HepG2 (cell line): Measurements from ENCODE around the gene GPATCH4. TPM values are rescaled to one million over a fixed set of nuclear protein-coding genes. Genes with fewer than 3 reads are reported as not detected.

Experiments used
- AGO1 ChIP-seq: fragments of 200-400 bp; formaldehyde crosslinking; IDR thresholded peaks from 2 replicates; pipeline ENCODE4 v1.6.1; 2017; ENCODE audit warnings: mild to moderate bottlenecking, low read depth, low read length, moderate library complexity; ENCODE audit not compliant: poor library complexity, severe bottlenecking
- HNRNPLL ChIP-seq: fragments of 200-400 bp; formaldehyde crosslinking; IDR thresholded peaks from 2 replicates; pipeline ENCODE4 v1.6.1; 2017; ENCODE audit warnings: mild to moderate bottlenecking, low read depth, low read length; ENCODE audit not compliant: poor library complexity, severe bottlenecking
- IRF1 ChIP-seq: sonication (generic); formaldehyde crosslinking; IDR thresholded peaks from 2 replicates; pipeline ENCODE4 v1.4.0; 2020; ENCODE audit warnings: low read depth, mild to moderate bottlenecking, missing genetic modification reagents
- JARID2 ChIP-seq: sonication (generic); formaldehyde crosslinking; IDR thresholded peaks from 2 replicates; pipeline ENCODE4 v1.8.1; 2023; ENCODE audit warnings: missing genetic modification reagents, inconsistent platforms; ENCODE audit not compliant: insufficient replicate concordance
- PAF1 ChIP-seq: IDR thresholded peaks from 2 replicates; pipeline ENCODE4 v1.6.1; 2016; ENCODE audit warnings: missing genetic modification reagents, missing compliant biosample characterization
- PHF20 ChIP-seq: sonication (generic); formaldehyde crosslinking; IDR thresholded peaks from 2 replicates; pipeline ENCODE4 v1.5.0; 2020; ENCODE audit warnings: mild to moderate bottlenecking, missing genetic modification reagents
- SAP130 ChIP-seq: IDR thresholded peaks from 2 replicates; pipeline ENCODE4 v1.6.1; 2016; ENCODE audit warnings: low read depth
- STAG1 ChIP-seq: sonication (generic); formaldehyde crosslinking; IDR thresholded peaks from 2 replicates; pipeline ENCODE4 v1.4.0; 2020; ENCODE audit warnings: missing genetic modification reagents
- ZBTB10 ChIP-seq: sonication (generic); formaldehyde crosslinking; IDR thresholded peaks from 2 replicates; pipeline ENCODE4 v1.4.0; 2020; ENCODE audit warnings: missing genetic modification reagents, borderline replicate concordance
- ZMYM2 ChIP-seq: sonication (generic); formaldehyde crosslinking; IDR thresholded peaks from 2 replicates; pipeline ENCODE4 v1.8.0; 2022; ENCODE audit warnings: mild to moderate bottlenecking, missing genetic modification reagents
- ZNF124 ChIP-seq: sonication (generic); formaldehyde crosslinking; IDR thresholded peaks from 2 replicates; pipeline ENCODE4 v1.4.0; 2020; ENCODE audit warnings: missing genetic modification reagents
- ZNF598 ChIP-seq: sonication (generic); formaldehyde crosslinking; IDR thresholded peaks from 2 replicates; pipeline ENCODE4 v1.5.1; 2020; ENCODE audit warnings: mild to moderate bottlenecking, missing genetic modification reagents, borderline replicate concordance
- ZNF775 ChIP-seq: sonication (generic); formaldehyde crosslinking; IDR thresholded peaks from 2 replicates; pipeline ENCODE4 v1.4.0; 2020; ENCODE audit warnings: missing genetic modification reagents, mild to moderate bottlenecking, moderate library complexity, borderline replicate concordance
- ZNF782 ChIP-seq: sonication (generic); formaldehyde crosslinking; IDR thresholded peaks from 2 replicates; pipeline ENCODE4 v1.4.0; 2020; ENCODE audit warnings: missing genetic modification reagents, mild to moderate bottlenecking, borderline replicate concordance
- polyA plus RNA-seq, 8 experiments: library from polyadenylated mRNA; depleted of rRNA in 3 of 8; stranded (reverse) in 7 of 8; unstranded in 1 of 8; fragments of >200 nt; fragmentation: Illumina TruSeq in 4 of 8; extraction: Trizol in 4 of 8; gene quantifications; 2 replicates each; pipeline versions ENCODE4 v1.2.1 to v1.2.3, GENCODE V29; 2011 to 2016; ENCODE audit warnings: low read depth in 4 of 8, missing spikeins in 1 of 8, mixed read lengths in 1 of 8; ENCODE audit not compliant: insufficient read depth in 1 of 8
- total RNA-seq, 5 experiments: library from RNA; depleted of rRNA; stranded (reverse); fragments of >200 nt; fragmentation: Illumina TruSeq; extraction: Trizol; gene quantifications; 2 replicates each; pipeline ENCODE4 v1.2.3, GENCODE V29; 2016; ENCODE audit warnings: low read depth in 1 of 5

Gene GPATCH4
- total and polyA plus RNA-seq, 2 of the 13 experiments (the other 11 are each of a cell fraction or from before 2014, with no cell fraction given): 19.2 to 37.9 TPM

GRCh38 chr1:156583821-156584622, 17.3 kb downstream of the GPATCH4 start (continued):
- TF ChIP-seq ZNF124 (CRISPR knock-in tag): no peak
- no peak for TF ChIP-seq ZNF775 (CRISPR knock-in tag)
- no peak for TF ChIP-seq AGO1
- TF ChIP-seq SAP130 (CRISPR knock-in tag): no peak
- TF ChIP-seq IRF1 (CRISPR knock-in tag): no peak
- no peak for TF ChIP-seq ZNF598 (CRISPR knock-in tag)
- TF ChIP-seq STAG1 (CRISPR knock-in tag): peak; percentile 72
- TF ChIP-seq ZMYM2 (CRISPR knock-in tag): no peak
- TF ChIP-seq PHF20 (CRISPR knock-in tag): 0 out of 2 replicates have a peak, but pooled peaks have one; percentile 19
- no peak for TF ChIP-seq PAF1 (CRISPR knock-in tag)
- TF ChIP-seq HNRNPLL: no peak
- no peak for TF ChIP-seq JARID2 (CRISPR knock-in tag)
- no peak for TF ChIP-seq ZNF782
- TF ChIP-seq ZBTB10 (CRISPR knock-in tag): no peak
